Prostate gland (tissue), 2 donors: Measurements from ENCODE around the gene PTGDS.

Experiments
- POLR2A ChIP-seq: fragments of 450-650 bp; IDR thresholded peaks from one replicate; pipeline ENCODE4 v1.6.1; 2016; ENCODE audit warnings: antibody characterized with exemption, mild to moderate bottlenecking
- POLR2AphosphoS5 ChIP-seq: sonication (generic); formaldehyde crosslinking; IDR thresholded peaks from one replicate; pipeline ENCODE4 v1.6.1; 2017; ENCODE audit warnings: antibody characterized with exemption
- TF ChIP-seq, protein P1 (sequence below), 4 experiments: fragments of 200-600 bp in 2 of 4; fragments of 450-650 bp in 2 of 4; sonication (generic) in 2 of 4; IDR thresholded peaks; 1 replicate in 3 of 4; 2 replicates in 1 of 4; pipeline ENCODE4 v1.5.1; 2016 to 2019; ENCODE audit warnings: antibody characterized with exemption in 4 of 4, mild to moderate bottlenecking in 2 of 4, moderate library complexity in 2 of 4

DNA sequence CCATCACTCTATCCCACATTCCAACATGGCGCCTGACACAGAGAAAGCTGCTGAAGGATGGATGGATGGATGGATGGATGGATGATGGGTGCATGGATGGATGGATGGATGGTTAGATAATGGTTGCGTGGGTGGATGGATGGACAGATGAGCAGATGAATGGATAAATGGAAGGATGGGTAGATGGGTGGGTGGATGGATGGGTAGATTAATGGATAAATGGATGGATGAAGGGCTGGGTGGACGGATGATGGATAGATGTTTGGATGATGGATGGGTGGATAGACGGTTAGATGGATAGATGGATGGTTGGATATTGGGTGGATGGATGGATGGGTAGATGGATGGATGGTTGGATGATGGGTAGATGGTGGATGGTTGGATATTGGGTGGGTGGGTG, 20.7 kb upstream of the PTGDS start:
- TF ChIP-seq, protein P1, sequence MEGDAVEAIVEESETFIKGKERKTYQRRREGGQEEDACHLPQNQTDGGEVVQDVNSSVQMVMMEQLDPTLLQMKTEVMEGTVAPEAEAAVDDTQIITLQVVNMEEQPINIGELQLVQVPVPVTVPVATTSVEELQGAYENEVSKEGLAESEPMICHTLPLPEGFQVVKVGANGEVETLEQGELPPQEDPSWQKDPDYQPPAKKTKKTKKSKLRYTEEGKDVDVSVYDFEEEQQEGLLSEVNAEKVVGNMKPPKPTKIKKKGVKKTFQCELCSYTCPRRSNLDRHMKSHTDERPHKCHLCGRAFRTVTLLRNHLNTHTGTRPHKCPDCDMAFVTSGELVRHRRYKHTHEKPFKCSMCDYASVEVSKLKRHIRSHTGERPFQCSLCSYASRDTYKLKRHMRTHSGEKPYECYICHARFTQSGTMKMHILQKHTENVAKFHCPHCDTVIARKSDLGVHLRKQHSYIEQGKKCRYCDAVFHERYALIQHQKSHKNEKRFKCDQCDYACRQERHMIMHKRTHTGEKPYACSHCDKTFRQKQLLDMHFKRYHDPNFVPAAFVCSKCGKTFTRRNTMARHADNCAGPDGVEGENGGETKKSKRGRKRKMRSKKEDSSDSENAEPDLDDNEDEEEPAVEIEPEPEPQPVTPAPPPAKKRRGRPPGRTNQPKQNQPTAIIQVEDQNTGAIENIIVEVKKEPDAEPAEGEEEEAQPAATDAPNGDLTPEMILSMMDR (IDR thresholded peaks at IDR 0.05), result no peak
- TF ChIP-seq POLR2A, result no peak
- TF ChIP-seq POLR2AphosphoS5, result no peak
